Mucosa of rectum (tissue), 2 donors: ENCODE results near the gene ECE1.
"Not testable (repeated sequence)": the region's sequence is repeated elsewhere in the genome, so short reads cannot be mapped to it uniquely, and the experiment has no call there.

Experiments used
- H3K27ac ChIP-seq, 2 donors: one replicate each; pipeline ENCODE4 v1.7.0; 2013; ENCODE audit warnings: inconsistent platforms in 2 of 2, low read depth in 2 of 2, low read length in 2 of 2
- H3K27me3 ChIP-seq, 2 donors: one replicate each; pipeline ENCODE4 v1.7.0; 2013; ENCODE audit warnings: low read length in 2 of 2; ENCODE audit not compliant: control insufficient read depth in 2 of 2, insufficient read depth in 2 of 2
- H3K36me3 ChIP-seq, 2 donors: one replicate each; pipeline ENCODE4 v1.7.0; 2013; ENCODE audit warnings: low read length in 2 of 2; ENCODE audit not compliant: control insufficient read depth in 2 of 2, insufficient read depth in 2 of 2
- H3K4me1 ChIP-seq, 2 donors: one replicate each; pipeline ENCODE4 v1.7.0; 2013; ENCODE audit warnings: low read length in 2 of 2, mild to moderate bottlenecking in 1 of 2; ENCODE audit not compliant: control insufficient read depth in 2 of 2, insufficient read depth in 2 of 2
- H3K4me3 ChIP-seq, 2 donors: one replicate each; pipeline ENCODE4 v1.7.0; 2013; ENCODE audit warnings: low read length in 2 of 2
- H3K9ac ChIP-seq, 2 donors: one replicate each; pipeline ENCODE4 v1.7.0; 2013; ENCODE audit warnings: low read length in 2 of 2, low read depth in 1 of 2, mild to moderate bottlenecking in 1 of 2
- H3K9me3 ChIP-seq, 2 donors: one replicate each; pipeline ENCODE4 v1.7.0; 2013; ENCODE audit warnings: low read length in 2 of 2; ENCODE audit not compliant: control insufficient read depth in 2 of 2
- donor health status: healthy.
- donor health status: Normal muscosa, but diverticular disease.

Gene ECE1

GRCh38 chr1:21188235-21188634 is 102.0 kb downstream of the ECE1 start:
- Histone ChIP-seq H3K9ac (no peak overlapping the region), H3K27ac (no peak overlapping the region), H3K27me3 (no peaks in the 10 kb centered on the region), H3K36me3 (no peaks in the 10 kb centered on the region), H3K4me3 (no peak overlapping the region), H3K4me1 (peaks cover 6 to 21% of the 10 kb centered on the region in 2 donors), H3K9me3 (no peaks in the 10 kb centered on the region)

DNA sequence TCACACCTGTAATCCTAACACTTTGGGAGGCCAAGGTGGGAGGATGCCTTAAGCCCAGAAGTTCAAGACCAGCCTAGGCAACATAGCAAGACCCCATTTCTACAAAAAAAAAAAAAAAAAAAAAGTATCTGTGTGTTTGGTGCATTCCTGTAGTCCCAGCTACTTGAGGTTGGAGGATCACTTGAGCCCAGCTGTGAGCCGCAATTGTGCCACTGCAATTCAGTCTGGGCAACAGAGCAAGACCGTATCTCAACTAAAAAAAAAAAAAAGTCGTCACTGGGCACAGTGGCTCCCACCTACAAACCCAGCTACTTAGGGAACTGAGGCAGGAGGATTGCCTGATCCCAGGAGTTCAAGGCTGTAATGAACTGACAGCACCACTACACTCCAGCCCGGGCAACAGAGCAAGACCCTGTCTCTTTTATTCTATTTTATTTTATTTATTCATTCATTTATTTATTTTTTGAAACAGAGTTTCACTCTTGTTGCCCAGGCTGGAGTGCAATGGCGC is 105.0 kb downstream of the ECE1 start:
- Histone ChIP-seq H3K9ac (no peak overlapping the region), H3K9me3 (no peaks in the 10 kb centered on the region), H3K4me1 (peaks cover 3 to 11% of the 10 kb centered on the region in 2 donors), H3K27ac (no peak overlapping the region), H3K4me3 (no peak overlapping the region), H3K27me3 (no peaks in the 10 kb centered on the region), H3K36me3 (no peaks in the 10 kb centered on the region)

DNA sequence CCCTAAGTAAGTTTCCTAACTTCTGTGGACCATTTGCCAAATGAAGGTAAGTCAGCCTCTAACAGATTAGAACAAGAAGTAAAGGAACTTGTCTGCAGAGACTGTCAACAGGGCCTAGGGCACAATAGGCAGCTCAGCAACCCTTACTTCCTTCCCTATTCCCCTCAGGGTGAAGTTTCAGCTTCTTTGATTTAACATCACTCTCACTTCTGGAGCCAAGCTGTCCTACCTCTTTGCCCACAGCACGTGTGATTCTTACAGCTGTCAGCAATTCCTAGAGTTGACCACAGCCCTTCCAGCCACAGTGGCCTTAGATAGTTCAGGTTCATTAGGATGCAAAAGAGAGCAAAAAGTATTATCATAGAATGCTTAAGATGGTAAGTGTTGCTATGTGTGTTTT is 106.0 kb downstream of the ECE1 start:
- Histone ChIP-seq H3K9me3 (no peaks in the 10 kb centered on the region), H3K9ac (no peak overlapping the region), H3K4me3 (no peak overlapping the region), H3K27ac (no peak overlapping the region), H3K36me3 (no peaks in the 10 kb centered on the region), H3K27me3 (no peaks in the 10 kb centered on the region), H3K4me1 (peaks cover 0 to under 1% of the 10 kb centered on the region in 2 donors)

DNA sequence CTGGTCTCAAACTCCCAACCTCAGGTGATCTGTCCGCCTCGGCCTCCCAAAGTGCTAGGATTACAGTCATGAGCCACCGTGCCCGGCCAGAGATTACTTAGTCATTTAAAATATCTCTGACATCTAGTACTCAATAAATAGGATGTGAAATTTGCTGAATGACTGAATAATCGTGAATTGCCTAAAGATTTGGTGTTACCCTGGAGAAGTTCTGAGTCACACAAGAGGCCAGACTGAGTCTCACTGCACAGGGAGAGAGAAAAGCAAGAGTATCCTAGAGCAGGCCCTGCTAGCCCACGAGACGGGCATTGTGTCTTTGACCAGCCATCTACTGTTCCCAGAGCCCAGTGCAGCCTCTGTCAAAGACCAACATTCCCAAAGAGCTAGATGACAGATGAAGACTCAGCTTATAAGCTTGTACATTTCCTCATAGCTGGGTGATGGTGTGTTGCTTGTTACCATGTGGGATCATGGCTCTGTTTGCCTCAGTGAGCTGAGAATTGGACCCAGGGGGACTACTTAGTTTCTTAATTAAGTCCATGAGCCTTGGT is 108.0 kb downstream of the ECE1 start:
- no peak overlapping the region for H3K9ac ChIP-seq
- no peaks in the 10 kb centered on the region for H3K9me3 ChIP-seq
- H3K36me3 ChIP-seq, result no peaks in the 10 kb centered on the region
- no peaks in the 10 kb centered on the region for H3K27me3 ChIP-seq
- H3K4me3 ChIP-seq, result no peak overlapping the region
- H3K27ac ChIP-seq, result no peak overlapping the region
- peaks cover 1% of the 10 kb centered on the region in 2 donors for H3K4me1 ChIP-seq

- H3K9ac ChIP-seq, H3K4me3 ChIP-seq, H3K27ac ChIP-seq, H3K27me3 ChIP-seq, H3K36me3 ChIP-seq, H3K9me3 ChIP-seq: not testable (repeated sequence)
- peaks cover 4 to 18% of the 10 kb centered on the region in 2 donors for H3K4me1 ChIP-seq
These were observed 112.0 kb downstream of the ECE1 start for GRCh38 chr1:21178271-21178670.

GRCh38 chr1:21176586-21177555 is 113.4 kb downstream of the ECE1 start, which contains the start of gene EIF4G3:
Gene EIF4G3, minus strand, starts transcription at chr1:21176897. Its CDS starts 174,155 bp downstream, at chr1:21002742.
- H3K27ac ChIP-seq, result peak within 1 kb of the TSS; percentile 87 to 92
- H3K4me1 ChIP-seq, result peaks cover 4 to 18% of the 10 kb centered on the region in 2 donors
- peak within 1 kb of the TSS; percentile 89 to 90 for H3K9ac ChIP-seq
- H3K4me3 ChIP-seq, result peak within 1 kb of the TSS; percentile 84 to 88
- H3K9me3 ChIP-seq, result no peaks in the 10 kb centered on the region
- peaks cover 0 to 4% of the 10 kb centered on the region in 2 donors for H3K36me3 ChIP-seq
- no peaks in the 10 kb centered on the region for H3K27me3 ChIP-seq

DNA sequence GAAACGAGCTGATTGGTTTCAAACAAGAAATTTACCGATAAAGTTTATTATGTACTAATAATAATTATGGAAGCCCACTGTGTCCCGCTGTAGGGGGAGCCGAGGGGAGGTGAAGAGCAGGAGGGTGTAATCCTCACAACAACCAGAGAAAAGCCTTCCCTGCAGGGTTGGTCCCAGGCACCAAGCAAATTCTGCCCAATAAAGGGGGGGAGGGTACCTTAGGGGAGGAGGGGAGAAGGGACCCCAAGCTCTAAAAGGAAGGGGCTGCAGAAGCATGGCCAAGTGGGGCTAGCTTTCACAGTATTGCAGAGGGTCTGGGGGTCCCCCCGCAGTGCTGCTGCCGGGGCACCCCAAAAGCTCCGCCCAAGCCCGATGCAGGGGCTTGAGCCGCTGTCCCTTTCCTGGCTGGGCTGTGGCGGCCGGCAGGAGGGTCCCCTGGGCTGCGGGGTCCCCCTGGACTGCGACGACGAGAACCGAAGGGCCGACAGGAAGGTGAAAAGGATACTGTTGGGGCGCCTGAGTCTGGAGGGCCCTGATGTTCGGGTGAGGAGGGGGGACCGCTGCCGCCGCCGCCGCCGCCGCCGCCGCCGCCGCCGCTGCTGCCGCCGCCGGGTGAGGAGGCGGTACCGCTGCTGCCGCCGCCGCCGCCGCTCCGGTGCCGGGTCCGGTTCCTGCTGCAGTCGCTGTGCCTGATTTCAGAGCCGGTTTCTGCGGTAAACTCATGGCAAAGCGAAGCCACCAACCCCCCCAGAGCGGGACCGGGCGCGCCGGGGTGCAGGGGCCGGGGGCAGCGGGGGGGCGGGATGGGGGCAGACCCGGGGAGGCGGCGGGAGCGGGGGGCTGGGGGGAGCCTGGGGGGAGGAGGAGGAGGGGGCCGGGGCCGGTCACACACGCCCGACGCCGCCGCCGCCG is 114.3 kb downstream of the ECE1 start:
- Histone ChIP-seq H3K27ac (peak overlapping the region; percentile 87 to 92), H3K36me3 (peaks cover 0 to 4% of the 10 kb centered on the region in 2 donors), H3K27me3 (no peaks in the 10 kb centered on the region), H3K9me3 (no peaks in the 10 kb centered on the region), H3K9ac (peak overlapping the region; percentile 89 to 90), H3K4me1 (peaks cover 4 to 18% of the 10 kb centered on the region in 2 donors), H3K4me3 (peak overlapping the region; percentile 79 to 88)

DNA sequence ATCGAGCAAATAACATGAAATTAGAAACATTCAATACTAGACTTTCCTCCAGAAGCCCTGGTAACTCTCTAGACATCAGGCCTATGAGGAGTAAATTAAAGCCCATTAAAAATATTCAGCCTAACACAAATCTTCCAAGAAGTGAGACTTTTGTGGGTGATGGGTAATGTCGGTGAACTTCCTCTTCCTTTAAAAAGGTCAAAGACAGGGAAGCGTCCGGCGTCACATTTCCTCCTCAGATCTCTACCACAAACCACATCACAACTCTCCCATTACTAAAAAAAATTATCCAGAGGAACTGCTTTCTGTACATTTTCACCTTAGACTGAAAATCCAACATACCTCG is 115.0 kb downstream of the ECE1 start:
- peaks cover 4 to 18% of the 10 kb centered on the region in 2 donors for H3K4me1 ChIP-seq
- H3K27ac ChIP-seq, result peak overlapping the region; percentile 87 to 92
- H3K4me3 ChIP-seq, result peak overlapping the region; percentile 79 to 88
- no peaks in the 10 kb centered on the region for H3K27me3 ChIP-seq
- H3K36me3 ChIP-seq, result peaks cover 3 to 5% of the 10 kb centered on the region in 2 donors
- no peaks in the 10 kb centered on the region for H3K9me3 ChIP-seq
- peak overlapping the region; percentile 89 to 90 for H3K9ac ChIP-seq

- Histone ChIP-seq H3K4me3 (peak overlapping the region; percentile 79 to 88), H3K27me3 (no peaks in the 10 kb centered on the region), H3K27ac (peak overlapping the region; percentile 87 to 92), H3K9me3 (no peaks in the 10 kb centered on the region), H3K36me3 (peaks cover 3 to 7% of the 10 kb centered on the region in 2 donors), H3K9ac (peak overlapping the region; percentile 89 to 90), H3K4me1 (peaks cover 4 to 18% of the 10 kb centered on the region in 2 donors)
These were observed 115.5 kb downstream of the ECE1 start for GRCh38 chr1:21174654-21175323.
